Measurements from ENCODE around the gene RC3H2.

The RC3H2 gene

GRCh38 chr9:122808141-122808540 is 97.0 kb downstream of the RC3H2 start:
- no peak for DNase-seq (ENCODE audit: low spot score)

DNA sequence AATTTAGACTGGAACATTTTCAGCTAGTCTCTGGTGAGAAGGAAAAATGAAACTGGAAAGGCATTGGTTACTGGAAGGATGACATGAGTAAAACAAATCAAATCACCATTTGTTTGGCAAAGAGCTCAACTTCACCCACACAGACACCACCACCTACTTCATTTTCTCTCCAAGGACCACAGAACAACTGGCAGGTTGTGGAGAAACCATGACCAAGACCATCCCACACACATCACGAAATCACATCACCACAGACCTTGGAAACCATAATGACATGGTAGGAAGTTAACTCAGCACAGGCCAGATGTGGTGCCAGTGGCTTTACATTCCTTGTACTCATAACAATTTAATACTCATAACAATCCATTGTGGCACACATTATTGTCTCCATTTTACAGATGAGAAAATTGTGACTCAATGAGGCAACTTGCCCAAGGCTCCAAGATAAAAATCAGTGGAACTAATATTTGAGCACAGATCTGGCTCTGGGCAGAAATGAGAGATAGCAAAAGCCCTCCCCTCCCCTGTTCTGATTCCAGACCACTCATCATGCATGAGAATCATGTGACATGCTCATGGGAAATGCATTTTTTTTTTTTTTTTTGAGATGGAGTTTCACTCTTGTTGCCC is 97.8 kb downstream of the RC3H2 start:
- DNase-seq (ENCODE audit: low spot score), result no peak

DNA sequence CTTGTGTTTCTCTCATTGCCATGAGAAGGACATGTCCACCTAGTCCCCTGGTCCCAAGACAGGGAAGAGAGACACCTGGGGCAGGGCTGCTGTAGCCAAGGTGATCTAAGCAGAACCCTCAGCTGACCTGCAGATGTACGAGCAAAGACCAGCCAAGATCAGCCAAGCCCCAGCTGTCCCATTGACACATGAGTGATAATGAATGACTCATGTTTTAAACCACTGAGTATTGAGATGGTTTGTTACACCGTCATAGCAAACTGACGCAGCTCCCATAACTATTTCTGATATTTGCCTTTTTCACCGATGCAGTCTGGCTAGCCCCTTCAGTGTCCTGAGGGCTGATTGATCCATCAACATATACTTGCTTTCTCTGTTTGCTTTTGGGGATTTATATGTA is 98.5 kb downstream of the RC3H2 start:
- DNase-seq (ENCODE audit: low spot score), result no peak

DNA sequence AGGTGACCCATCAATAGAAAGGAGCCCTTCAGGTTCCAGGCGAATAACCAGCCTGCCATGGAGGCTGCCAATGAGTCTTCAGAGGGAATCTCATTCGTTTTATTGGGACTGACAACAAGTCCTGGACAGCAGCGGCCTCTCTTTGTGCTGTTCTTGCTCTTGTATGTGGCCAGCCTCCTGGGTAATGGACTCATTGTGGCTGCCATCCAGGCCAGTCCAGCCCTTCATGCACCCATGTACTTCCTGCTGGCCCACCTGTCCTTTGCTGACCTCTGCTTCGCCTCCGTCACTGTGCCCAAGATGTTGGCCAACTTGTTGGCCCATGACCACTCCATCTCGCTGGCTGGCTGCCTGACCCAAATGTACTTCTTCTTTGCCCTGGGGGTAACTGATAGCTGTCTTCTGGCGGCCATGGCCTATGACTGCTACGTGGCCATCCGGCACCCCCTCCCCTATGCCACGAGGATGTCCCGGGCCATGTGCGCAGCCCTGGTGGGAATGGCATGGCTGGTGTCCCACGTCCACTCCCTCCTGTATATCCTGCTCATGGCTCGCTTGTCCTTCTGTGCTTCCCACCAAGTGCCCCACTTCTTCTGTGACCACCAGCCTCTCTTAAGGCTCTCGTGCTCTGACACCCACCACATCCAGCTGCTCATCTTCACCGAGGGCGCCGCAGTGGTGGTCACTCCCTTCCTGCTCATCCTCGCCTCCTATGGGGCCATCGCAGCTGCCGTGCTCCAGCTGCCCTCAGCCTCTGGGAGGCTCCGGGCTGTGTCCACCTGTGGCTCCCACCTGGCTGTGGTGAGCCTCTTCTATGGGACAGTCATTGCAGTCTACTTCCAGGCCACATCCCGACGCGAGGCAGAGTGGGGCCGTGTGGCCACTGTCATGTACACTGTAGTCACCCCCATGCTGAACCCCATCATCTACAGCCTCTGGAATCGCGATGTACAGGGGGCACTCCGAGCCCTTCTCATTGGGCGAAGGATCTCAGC is 104.8 kb downstream of the RC3H2 start, which contains the start of gene OR1K1:
Gene OR1K1 (plus strand): TSS at position 58 of the 995 bp plus-strand sequence. CDS start 0 bp downstream, at position 58.
- no peak for DNase-seq (ENCODE audit: low spot score)

DNA sequence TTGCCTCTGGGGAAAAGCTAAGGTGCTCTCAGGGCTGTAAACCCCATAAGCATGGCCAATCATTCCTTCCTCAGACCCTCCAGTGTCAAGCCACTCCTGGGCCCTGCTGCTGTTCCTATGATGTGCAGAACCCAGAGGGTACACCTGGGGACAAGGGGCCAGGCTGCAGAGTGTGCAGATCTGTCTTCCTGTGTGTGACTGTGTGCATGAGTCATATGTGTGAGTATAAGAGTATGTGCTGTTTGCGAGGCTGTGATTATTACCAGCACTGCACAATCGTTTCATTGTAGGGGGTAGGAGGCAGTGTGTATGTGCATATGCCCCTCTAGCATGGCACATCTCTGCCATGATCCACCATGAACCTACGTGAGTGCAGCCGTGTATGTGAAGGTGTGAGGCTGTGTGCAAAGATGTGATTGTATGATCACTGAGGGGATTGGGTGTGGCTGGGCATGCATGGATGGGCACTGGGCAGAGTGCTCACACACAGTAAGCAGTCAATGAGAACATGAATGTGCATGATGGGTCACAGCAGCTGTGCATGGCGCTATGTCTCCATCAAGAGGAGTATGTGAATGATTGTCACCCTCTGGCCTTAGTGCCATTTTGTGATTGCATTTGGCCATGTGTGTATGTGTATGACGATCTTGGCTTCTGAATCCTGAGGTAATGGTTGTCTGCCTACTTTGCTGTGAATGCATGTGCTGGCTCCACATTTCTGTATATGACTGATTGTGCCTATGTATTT is 107.7 kb downstream of the RC3H2 start:
- no peak for DNase-seq (ENCODE audit: low spot score)
